Esophagus squamous epithelium (tissue), 5 donors: ENCODE data around the gene CAMK2D. TPM values are rescaled to one million over a fixed set of nuclear protein-coding genes. Genes with fewer than 3 reads are reported as not detected.

ENCODE experiments used
- DNase-seq: peaks from one replicate; lab custom pipeline; 2025; lab: John Stamatoyannopoulos, UW
- H3K27ac ChIP-seq, 4 donors: fragments of 200-600 bp; sonication (generic); one replicate each; pipeline ENCODE4 v1.5.1; 2016 to 2019; ENCODE audit warnings: mild to moderate bottlenecking in 1 of 4
- H3K27me3 ChIP-seq, 4 donors: fragments of 200-600 bp; sonication (generic); 1 replicate in 3 of 4; 2 replicates in 1 of 4; pipeline versions ENCODE4 v1.5.1 to v1.6.0; 2017 to 2021; ENCODE audit warnings: antibody characterized with exemption in 1 of 4
- H3K36me3 ChIP-seq, 3 donors: fragments of 200-600 bp; sonication (generic); one replicate each; pipeline ENCODE4 v1.5.1; 2016 to 2019
- H3K4me1 ChIP-seq, 3 donors: fragments of 200-600 bp; sonication (generic); one replicate each; pipeline ENCODE4 v1.5.1; 2017 to 2019
- H3K4me3 ChIP-seq, 4 donors: fragments of 200-600 bp; sonication (generic); 1 replicate in 3 of 4; 2 replicates in 1 of 4; pipeline ENCODE4 v1.5.1; 2016 to 2019; ENCODE audit warnings: mild to moderate bottlenecking in 2 of 4, moderate library complexity in 1 of 4
- H3K9me3 ChIP-seq, 3 donors: fragments of 200-600 bp; sonication (generic); one replicate each; pipeline ENCODE4 v1.5.1; 2016 to 2019
- CTCF ChIP-seq, 6 experiments: fragments of 450-650 bp in 4 of 6; fragments of 200-600 bp in 2 of 6; sonication (generic) in 2 of 6; IDR thresholded peaks; one replicate each; pipeline ENCODE4 v1.5.1; 2016 to 2019; ENCODE audit warnings: antibody characterized with exemption in 6 of 6, mild to moderate bottlenecking in 4 of 6, moderate library complexity in 4 of 6
- POLR2A ChIP-seq, 4 donors: fragments of 450-650 bp; IDR thresholded peaks; one replicate each; pipeline ENCODE4 v1.6.1; 2017; ENCODE audit warnings: antibody characterized with exemption in 4 of 4, mild to moderate bottlenecking in 4 of 4, moderate library complexity in 3 of 4
- WGBS, 2 donors: methylation state at CpG; one replicate each; pipeline ENCODE4 v1.1.5; 2018; 5-methylcytosine and 5-hydroxymethylcytosine counted together
- intact Hi-C: fragments of 100-400 bp; cut with DNase I; formaldehyde crosslinking; loops from one replicate; pipeline ENCODE4 v1.15.0; 2022
- total RNA-seq, 4 donors: library from RNA; depleted of rRNA; stranded (reverse); fragments of >200 nt; gene quantifications; one replicate each; pipeline ENCODE4 v1.1.0, GENCODE V29; 2016
- donor health status: DM: yes; HTN: yes; CAD: no.

The CAMK2D gene
- total RNA-seq, 4 donors from 2014 or later, result 30.7 to 47.7 (median 38.2) TPM

DNA sequence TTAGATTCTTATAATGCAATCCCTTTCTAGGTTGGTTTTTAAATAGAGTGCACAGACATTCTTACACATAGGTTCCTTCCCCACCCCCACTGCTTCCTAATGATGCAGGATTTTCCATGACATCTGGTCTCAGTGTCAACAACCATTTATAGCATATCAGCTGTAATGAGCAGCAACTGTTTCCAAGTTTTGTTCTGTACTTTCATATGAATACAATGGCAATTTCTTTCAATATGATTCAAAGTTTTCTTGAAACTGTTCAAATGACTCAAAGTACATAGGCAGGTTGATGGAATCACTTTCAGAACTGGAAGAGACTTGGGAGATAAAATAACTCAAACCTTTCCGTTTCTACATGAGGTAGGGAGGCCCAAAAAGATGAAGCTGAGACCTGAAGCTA is 220.7 kb downstream of the CAMK2D start:
- intact Hi-C loops, result no loop called here
- WGBS, 2 donors, result 77 to 82% methylated on average over 1 of the region's 1 CpG
- Histone ChIP-seq H3K27ac (no peak overlapping the region), H3K27me3 (no peaks in the 10 kb centered on the region), H3K4me1 (peaks cover 0 to 12% (median 3%) of the 10 kb centered on the region in 3 donors), H3K36me3 (no peaks in the 10 kb centered on the region), H3K4me3 (no peak overlapping the region), H3K9me3 (no peaks in the 10 kb centered on the region)
- DNase-seq, result no peak
- no peak for TF ChIP-seq POLR2A (IDR thresholded peaks at IDR 0.05)
- no peak for TF ChIP-seq CTCF (IDR thresholded peaks at IDR 0.05)

GRCh38 chr4:113539408-113539807 is 222.1 kb downstream of the CAMK2D start:
- Histone ChIP-seq H3K36me3 (no peaks in the 10 kb centered on the region), H3K4me3 (no peak overlapping the region), H3K4me1 (peaks cover 0 to 12% (median 3%) of the 10 kb centered on the region in 3 donors), H3K27me3 (no peaks in the 10 kb centered on the region), H3K9me3 (no peaks in the 10 kb centered on the region), H3K27ac (no peak overlapping the region)
- WGBS, 2 donors, result 54 to 55% methylated on average over 3 of the region's 3 CpGs
- intact Hi-C loops, result no loop called here
- no peak for DNase-seq
- TF ChIP-seq POLR2A (IDR thresholded peaks at IDR 0.05) (no peak), CTCF (IDR thresholded peaks at IDR 0.05) (no peak)

- DNase-seq, result no peak
- no peak for TF ChIP-seq CTCF (IDR thresholded peaks at IDR 0.05)
- 24 to 29% methylated on average over 1 of the region's 1 CpG for whole genome bisulfite sequencing, 2 donors
- H3K36me3 ChIP-seq, result no peaks in the 10 kb centered on the region
- peaks cover 0 to 12% (median 3%) of the 10 kb centered on the region in 3 donors for H3K4me1 ChIP-seq
- no peaks in the 10 kb centered on the region for H3K27me3 ChIP-seq
- intact Hi-C loops, result no loop called here
- H3K4me3 ChIP-seq, result no peak overlapping the region
- H3K9me3 ChIP-seq, result no peaks in the 10 kb centered on the region
- H3K27ac ChIP-seq, result peak overlapping the region in 1 of 4 donors; percentile 6
These were observed 223.9 kb downstream of the CAMK2D start for GRCh38 chr4:113537628-113538027.

- WGBS, 2 donors, result 56 to 73% methylated on average over 2 of the region's 2 CpGs
- Histone ChIP-seq H3K4me1 (peaks cover 0 to 12% (median 3%) of the 10 kb centered on the region in 3 donors), H3K27me3 (no peaks in the 10 kb centered on the region), H3K27ac (peak overlapping the region in 1 of 4 donors; percentile 6), H3K36me3 (no peaks in the 10 kb centered on the region), H3K9me3 (no peaks in the 10 kb centered on the region), H3K4me3 (no peak overlapping the region)
- TF ChIP-seq POLR2A (IDR thresholded peaks at IDR 0.05) (no peak), CTCF (IDR thresholded peaks at IDR 0.05) (no peak)
- no peak for DNase-seq
- intact Hi-C loops, result no loop called here
These were observed 224.3 kb downstream of the CAMK2D start for GRCh38 chr4:113537203-113537602.

- DNase-seq, result no peak
- TF ChIP-seq CTCF (IDR thresholded peaks at IDR 0.05) (no peak), POLR2A (IDR thresholded peaks at IDR 0.05) (no peak)
These were observed 226.8 kb downstream of the CAMK2D start for GRCh38 chr4:113534711-113535110.

More at GRCh38 chr4:113534711-113535110, 226.8 kb downstream of the CAMK2D start:
- Histone ChIP-seq H3K9me3 (no peaks in the 10 kb centered on the region), H3K36me3 (peaks cover 0 to 14% (median 0%) of the 10 kb centered on the region in 3 donors), H3K27me3 (no peaks in the 10 kb centered on the region), H3K4me1 (peaks cover 0 to 12% (median 3%) of the 10 kb centered on the region in 3 donors), H3K4me3 (no peak overlapping the region), H3K27ac (no peak overlapping the region)
- intact Hi-C loops, result no loop called here
- 48 to 57% methylated on average over 1 of the region's 1 CpG for WGBS, 2 donors
